GM21528 (cell line): Measurements from ENCODE around the gene SENP8.
"Not testable (repeated sequence)": the region's sequence is repeated elsewhere in the genome, so short reads cannot be mapped to it uniquely, and the experiment has no call there.

Source experiments
- ATAC-seq: cut with Tn5 transposase; IDR thresholded peaks from one replicate; pipeline ENCODE4 v1.9.1; 2021; ENCODE audit warnings: mild to moderate bottlenecking, moderate library complexity; ENCODE audit not compliant: unreplicated experiment, low FRiP score

SENP8 gene

DNA sequence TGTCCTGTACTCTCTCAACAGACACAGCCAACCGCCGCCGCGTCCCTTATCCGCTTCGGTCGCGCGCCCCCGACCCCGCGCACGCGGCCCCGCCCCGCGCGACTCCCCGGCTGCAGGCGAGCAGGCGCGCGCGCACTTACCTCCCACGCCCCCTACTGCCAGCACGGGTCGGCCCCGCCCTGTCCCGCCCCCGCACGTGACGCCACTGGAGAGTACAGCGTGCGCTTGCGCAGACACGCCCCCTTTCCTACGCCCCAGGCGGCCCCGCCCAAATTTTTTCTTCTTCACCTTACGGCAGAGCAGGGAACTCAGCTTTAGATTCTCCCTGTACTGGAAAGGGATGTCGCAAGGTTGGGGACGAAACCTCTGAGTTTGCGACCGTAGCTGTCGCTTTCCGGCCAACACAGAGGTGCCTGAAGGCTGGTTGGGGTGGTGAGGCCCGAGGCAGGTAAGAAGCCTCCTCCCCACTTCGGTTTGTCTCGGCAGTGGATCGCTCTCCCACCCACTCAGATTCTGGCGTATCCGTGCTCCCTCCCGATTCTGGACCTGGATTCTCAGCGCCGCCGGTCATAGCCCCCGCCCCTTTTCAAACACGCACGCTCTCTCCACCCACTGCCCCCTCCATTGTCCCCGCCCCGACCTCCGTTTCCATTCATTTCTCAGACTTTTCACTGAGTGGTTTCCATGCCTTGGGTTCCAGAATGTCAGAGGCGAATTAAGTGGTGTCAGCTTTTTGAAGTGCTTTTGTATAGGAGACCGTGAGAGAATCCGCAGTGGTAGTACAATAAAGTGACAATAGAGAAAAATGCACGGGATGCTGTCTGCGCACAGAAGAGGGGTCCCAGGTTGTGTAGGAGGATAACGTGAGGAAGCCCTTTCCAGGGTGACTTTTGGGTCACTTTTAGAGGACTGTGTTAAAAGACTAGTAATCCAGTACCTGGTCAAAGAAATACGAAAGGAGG is at the start of gene SENP8, which contains the start of gene MYO9A:
TSS of gene SENP8 (plus strand) at position 387 of the 962 bp plus-strand sequence. CDS start 21,221 bp downstream, outside the sequence.
TSS of gene MYO9A (minus strand) at position 134 of the 962 bp plus-strand sequence. CDS start 71,587 bp downstream, outside the sequence.
- ATAC-seq, result peak; percentile 66

DNA sequence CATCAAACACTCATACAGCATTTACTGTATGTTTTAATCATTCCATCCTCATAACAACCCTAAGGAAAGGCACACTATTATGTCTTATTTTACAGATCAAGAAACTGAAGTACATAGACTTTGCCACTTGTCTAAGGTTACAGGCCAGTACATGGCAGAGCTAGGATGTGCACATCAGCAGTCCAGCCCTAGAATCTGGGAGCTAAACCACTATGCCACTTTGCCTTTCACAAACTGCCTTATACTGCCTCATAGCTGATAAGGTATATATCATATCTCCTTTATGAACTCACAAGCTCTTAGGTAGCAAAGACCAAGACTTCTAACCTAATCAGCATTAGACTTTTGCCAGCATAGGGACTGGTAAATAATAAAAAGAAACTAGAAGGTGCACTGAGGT is 49.3 kb upstream of the SENP8 start:
- ATAC-seq, result no peak

DNA sequence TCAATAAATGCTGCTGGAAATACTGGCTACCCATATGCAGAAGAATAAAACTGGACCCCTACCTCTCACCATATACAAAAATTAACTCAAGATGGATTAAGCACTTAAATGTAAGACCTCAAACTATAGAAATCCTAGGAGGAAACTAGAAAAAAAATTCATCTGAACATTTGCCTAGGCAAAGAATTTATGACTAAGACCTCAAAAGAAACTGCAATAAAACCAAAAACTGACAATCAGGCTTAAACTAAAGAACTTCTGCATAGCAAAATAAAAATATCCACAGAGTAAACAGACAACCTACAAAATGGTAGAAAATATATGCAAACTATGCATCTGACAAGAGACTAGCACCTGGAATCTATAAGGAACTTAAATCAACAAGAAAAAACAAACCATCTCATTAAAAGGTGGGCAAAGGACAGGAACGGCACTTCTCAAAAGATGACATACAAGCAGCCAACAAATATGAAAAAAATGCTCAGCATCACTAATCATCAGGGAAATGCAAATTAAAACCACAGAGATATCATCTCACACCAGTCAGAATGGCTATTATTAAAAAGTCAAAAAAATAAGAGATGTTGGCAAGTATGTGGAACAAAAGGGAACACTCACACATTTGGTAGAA is 47.3 kb upstream of the SENP8 start:
- no peak for ATAC-seq

DNA sequence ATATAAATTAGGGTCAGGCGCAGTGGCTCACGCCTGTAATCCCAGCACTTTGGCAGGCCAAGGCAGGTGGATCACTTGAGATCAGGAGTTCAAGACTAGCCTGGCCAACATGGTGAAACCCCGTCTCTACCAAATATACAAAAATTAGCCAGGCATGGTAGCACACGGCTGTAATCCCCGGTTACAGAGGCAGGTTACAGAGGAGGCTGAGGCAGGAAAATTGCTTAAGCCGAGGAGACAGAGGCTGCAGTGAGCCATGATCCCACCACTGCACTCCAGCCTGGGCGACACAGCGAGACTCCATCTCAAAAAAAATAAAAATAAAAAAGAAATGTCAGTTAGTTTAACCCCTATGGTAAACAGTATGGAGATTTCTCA is 46.8 kb upstream of the SENP8 start:
- not testable (repeated sequence) for ATAC-seq

DNA sequence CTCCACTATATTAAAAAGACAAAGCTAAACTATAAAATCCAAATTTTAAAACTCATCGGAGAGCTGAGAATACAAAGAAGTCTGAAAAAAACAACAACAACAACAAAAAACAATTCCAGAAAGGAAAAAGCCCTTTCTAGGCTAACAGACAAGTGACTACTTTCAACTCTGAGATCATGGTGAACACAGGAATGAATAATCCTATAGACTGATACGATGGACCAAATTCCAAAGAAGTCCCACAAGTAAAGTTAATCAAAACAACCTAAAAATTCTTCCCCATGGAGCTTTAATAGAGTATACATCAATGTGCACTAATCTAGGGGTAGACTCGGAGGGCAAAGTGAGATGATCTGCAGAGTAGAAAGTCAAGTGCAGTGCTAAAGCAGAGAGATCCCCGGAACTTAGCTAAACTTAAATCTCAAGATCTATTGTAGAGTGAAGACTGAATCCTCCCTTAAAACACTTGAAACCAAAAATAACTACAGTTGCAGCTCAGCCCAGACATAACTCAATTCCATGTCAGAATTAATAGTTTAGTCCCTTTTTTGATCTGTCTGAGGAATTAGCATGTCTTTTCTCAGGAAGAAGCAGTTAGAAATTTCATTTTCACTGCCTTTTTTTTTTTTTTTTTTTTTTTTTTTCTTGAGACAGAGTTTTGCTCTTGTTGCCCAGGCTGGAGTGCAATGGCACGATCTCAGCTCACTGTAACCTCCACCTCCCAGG is 43.7 kb upstream of the SENP8 start:
- no peak for ATAC-seq

DNA sequence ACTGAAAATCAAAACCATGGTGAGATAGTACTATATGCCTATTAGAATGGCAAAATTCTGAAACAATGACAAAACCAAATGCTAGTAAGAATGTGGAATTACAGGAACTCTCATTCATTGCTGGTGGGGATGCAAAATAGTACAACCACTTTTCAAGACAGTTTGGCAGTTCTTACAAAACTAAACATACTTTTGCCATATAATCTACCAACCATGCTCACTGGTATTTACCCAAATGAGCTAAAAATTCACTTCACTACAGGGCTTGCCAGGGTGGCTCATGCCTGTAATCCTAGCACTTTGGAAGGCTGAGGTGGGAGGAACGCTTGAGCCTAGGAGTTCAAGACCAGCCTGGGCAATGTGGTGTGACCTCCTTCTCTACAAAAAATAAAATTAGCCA is 40.3 kb upstream of the SENP8 start:
- no peak for ATAC-seq

DNA sequence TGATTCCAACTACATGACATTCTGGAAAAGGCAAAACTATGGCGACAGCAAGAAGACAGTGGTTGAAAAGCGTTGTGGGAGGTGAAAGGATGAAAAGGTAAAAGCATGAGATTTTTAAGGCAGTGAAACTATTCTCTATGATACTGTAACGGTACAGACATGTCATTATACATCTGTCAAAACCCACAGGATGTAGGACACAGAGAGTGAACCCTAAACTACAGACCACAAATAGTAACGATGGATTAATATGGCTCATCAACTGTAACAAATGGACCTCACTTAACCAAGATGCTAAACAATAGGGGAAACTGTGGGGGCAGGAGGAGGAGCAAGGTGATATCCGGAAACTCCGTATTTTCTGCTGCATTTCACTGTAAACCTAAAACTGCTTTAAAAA is 39.3 kb upstream of the SENP8 start:
- ATAC-seq, result peak; percentile 70

DNA sequence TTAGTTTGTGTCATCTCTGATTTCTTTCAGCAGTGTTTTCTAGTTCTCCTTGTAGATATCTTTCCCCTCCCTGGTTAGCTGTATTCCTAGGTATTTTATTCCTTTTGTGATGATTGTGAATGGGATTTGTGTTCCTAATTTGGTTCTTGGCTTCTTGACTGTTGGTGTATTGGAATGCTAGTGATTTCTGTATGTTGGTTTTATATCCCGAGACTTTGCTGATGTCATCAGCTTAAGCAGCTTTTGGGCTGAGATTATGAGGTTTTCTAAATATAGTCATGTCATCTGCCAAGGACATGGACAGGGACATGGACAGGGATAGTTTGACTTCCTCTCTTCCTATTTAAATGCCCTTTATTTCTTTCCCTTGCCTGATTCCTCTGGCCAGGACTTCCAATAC is 36.0 kb upstream of the SENP8 start:
- no peak for ATAC-seq

DNA sequence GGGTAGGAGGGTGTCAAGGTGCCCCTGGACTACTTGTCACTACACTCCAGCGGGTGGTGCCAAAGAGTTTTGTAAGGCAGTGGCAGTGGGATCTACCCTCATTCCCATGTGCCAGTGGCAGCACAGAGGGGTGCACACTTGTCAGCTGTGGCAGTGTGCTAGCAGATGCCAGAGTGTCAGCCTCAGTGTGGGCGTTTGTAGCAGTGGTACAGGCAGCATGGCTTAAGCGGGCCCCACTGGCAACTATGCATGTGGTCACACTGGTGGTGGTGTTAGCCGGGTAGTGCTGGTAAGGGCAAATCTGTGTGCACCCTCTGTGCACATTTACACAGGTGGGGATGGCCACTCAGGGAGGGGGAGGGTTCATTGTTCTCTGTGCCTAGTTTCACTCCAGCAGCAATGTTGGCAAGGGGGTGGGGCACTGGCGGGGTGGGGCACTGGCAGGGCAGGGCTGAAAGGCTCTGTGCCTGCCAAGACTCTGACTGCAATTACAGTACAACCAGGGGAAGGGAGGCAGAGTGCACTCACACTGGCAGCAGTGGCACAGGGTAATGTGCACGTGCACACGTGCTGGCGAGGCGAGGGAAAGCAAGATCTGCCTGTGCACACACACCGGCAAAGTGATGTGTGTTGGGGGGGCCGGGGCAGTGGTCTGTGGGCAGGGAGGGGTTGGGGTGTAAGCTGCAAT is 32.0 kb upstream of the SENP8 start:
- no peak for ATAC-seq

DNA sequence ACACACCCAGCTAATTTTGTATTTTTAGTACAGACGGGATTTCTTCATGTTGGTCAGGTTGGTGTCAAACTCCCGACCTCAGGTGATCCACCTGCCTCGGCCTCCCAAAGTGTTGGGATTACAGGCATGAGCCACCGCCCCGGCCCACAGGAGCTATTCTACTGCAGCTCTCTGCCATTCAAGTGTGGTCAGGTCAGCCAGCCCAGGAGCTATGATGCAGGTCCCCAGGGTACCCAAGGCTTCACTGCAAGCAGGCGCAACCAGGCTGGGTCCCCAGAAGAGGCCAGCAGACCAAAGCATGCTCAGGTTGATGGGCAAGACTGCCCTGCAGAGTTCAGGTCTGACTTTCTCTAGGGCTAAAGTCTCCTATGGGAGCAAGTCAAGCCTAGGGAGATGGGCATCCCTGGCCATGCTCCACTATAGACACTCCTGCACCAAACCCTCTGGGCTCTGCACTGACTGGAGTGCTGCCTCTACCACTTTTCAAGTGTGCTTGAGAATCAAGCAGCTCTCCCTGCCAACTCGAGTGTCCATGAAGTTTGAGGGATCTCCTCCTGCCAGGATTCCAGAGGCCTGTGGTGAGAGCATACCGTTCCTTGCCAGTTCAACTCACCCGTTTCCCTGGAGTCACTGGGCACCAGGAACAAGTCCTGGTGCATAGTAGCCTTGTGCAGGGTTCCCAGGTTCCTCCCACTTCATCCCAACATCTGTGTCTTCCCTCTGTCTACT is 31.1 kb upstream of the SENP8 start:
- ATAC-seq, result no peak

DNA sequence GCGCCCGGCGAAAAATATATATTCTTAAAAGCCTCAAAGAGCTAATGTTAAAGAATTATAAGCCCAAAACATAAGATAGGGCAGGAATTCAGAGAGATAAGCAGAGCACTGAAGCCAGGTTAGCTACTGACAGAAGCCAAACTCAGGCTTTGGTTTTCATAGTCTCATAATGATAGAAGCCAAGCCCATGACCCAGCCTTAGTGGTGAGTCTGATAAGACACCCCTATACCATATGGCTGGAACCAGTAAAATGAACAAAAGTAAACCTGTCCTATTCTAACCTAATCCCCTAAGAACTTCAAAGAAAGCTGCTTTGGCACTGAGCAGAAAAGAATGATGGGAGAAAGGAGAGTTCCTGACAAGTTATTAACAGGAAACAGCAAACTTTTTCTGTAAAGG is 26.2 kb upstream of the SENP8 start:
- no peak for ATAC-seq

DNA sequence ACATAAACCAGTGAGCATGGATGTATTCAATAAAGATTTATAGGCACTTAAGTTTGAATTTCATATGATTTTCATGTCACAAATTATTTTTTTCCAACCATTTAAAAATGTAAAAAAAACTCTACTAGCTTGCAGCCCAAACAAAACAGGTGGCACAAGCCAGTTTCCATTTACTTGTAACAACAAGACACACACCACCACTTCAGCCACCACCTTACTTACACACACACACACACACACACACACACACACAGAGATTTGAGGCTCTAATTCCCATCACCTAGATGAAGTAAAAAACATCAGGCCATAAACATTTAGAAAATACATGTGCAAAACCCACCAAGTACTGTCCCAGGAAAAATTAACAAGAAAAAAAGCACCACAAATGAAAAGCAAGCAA is 25.5 kb upstream of the SENP8 start:
- no peak for ATAC-seq

DNA sequence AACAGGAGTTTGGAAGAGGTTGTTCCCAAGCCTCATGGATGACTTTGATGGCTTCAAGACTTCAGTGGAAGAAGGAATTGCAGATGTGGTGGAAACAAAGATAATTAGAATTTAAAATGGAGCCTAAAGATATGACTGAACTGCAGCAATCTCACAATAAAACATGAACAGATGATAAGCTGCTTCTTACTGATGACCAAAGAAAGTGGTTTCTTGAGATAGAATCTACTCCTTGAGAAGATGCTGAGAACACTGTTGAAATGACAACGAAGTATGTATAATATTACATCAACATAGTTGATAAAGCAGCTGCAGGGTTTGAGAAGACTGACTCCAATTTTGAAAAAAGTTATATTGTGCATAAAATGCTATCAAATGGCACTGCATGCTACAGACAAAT is 21.4 kb upstream of the SENP8 start:
- no peak for ATAC-seq

DNA sequence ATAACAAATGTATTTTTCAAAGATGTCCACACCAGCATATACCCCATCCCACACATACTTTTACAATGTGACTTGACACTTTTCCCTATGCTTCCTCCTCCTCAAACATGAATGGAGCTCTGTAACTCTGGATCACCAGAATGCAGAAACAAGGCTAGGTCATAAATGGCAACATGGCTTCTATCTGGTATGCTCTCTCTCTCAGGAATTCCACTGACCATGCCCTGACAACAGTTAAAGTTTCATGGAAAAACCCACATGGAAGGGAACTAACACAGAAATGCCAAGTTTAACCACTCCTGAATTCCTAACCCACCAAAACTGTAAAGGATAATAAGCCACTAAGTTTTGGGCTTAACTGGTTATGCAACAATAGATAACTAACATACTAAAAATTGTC is 20.2 kb upstream of the SENP8 start:
- ATAC-seq, result no peak

DNA sequence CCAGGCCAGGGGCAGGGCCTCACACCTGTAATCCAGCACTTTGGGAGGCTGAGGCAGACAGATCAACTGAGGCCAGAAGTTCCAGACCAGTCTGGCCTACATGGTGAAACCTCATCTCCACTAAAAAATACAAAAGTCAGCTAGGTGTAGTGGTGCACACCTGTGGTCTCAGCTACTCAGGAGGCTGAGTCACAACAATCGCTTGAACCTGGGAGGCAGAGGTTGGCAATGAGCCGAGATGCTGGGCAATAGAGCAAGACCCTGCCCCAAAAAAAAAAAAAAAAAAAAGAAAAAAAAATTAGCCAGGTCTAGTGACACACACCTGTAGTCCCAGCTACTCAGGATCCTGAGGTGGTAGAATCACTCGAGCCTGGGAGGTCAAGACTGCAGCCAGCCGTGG is 19.0 kb upstream of the SENP8 start:
- ATAC-seq, result no peak

DNA sequence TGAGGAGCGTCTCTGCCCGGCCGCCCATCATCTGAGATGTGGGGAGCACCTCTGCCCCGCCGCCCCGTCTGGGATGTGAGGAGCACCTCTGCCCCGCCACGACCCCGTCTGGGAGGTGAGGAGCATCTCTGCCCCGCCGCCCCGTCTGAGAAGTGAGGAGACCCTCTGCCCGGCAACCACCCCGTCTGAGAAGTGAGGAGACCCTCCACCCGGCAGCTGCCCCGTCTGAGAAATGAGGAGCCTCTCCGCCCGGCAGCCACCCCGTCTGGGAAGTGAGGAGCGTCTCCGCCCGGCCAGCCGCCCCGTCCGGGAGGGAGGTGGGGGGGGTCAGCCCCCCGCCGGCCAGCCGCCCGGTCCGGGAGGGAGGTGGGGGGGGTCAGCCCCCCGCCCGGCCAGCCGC is 17.7 kb upstream of the SENP8 start:
- not testable (repeated sequence) for ATAC-seq

DNA sequence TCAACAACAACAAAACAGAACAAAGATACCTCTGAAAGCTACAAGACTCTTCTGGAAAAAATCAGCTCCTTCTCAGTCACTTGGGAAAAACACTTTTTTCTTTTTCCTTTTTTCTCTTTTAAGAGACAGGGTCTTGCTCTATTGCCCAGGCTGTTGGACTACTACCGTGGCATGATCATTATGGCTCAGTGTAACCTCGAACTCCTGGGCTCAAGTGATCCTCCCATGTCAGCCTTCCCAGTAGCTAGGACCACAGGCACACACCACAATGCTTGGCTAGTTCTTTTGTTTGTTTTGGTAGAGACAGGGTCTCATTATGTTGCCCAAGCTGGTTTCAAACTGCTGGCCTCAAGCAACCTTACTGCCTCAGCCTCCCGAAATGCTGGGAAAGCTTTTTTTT is 13.1 kb upstream of the SENP8 start:
- ATAC-seq, result no peak

DNA sequence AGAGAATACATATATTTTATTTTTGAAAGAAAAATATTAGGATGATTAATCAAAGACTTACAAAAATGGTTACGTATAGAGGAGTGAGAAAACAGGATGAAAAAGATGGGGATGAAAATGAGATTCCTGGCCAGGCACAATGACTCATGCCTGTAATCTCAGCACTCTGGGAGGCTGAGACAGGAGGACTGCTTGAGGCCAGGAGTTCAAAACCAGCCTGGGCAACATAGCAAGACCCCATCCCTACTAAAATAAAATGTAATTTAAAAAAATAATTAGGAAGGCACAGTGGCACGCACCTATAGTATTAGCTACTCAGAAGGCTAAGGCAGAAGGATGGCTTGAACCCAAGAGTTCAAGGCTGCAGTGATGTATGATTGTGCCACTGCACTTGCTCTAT is 12.1 kb upstream of the SENP8 start:
- no peak for ATAC-seq

DNA sequence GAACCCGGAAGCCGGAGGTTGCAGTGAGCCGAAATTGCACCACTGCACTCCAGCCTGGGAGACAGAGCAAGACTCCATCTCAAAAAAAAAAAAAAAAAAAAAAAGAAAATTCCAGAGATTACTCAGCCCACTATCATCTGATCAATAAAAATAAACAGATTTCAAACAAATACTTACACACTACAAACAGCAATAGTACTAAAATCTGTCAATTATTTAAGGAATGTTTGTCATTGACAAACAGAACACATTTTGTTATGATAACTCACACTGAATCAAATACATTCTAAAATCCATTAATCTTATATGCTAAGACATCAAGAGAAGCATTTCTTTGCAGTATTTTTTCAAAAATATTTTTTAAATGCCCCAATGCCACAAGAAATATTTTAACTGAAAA is 7.8 kb upstream of the SENP8 start:
- ATAC-seq, result no peak

DNA sequence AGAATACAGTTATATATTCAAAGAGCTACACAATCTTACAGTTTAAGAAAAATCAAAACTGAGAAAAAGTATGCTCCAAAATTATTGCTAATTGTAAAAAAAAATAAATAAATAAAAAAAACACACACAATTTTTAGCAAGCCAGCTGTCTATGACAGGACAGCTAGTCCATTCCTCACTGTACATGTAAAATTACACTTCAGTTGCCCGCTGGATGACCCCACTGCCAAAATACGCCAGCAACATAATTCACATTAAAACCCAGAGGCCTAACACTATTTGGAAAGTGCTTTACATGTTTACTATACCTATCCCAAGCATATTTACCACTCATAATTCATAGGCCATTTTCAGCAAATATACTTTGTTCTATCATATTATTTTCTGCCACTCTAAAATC is 6.1 kb upstream of the SENP8 start:
- ATAC-seq, result no peak
